ENCODE measurements around the gene GPHN. TPM values are rescaled to one million over a fixed set of nuclear protein-coding genes. Genes with fewer than 3 reads are reported as not detected.

GPHN gene
- total and polyA plus RNA-seq, 2 donors from 2014 or later: 35.4 to 62.0 TPM

- H3K36me3 ChIP-seq (ENCODE audit: control insufficient read depth in 2 of 3, insufficient read depth in 3 of 3, low read length in 3 of 3): peaks cover 0 to 2% (median 0%) of the 10 kb centered on the region in 3 donors
- intact Hi-C loops (cut with DNase I): no loop called here
- H3K9ac ChIP-seq (ENCODE audit: low read length in 3 of 3): no peak overlapping the region
- H3K4me1 ChIP-seq (ENCODE audit: control insufficient read depth in 2 of 3, insufficient read depth in 2 of 3, low read depth in 1 of 3, low read length in 3 of 3): no peaks in the 10 kb centered on the region
- no peak for TF ChIP-seq CTCF (IDR thresholded peaks at IDR 0.05; ENCODE audit: borderline replicate concordance, extremely low read depth, insufficient read depth)
- no peaks in the 10 kb centered on the region for H3K9me3 ChIP-seq (ENCODE audit: control insufficient read depth in 2 of 3, insufficient read depth in 1 of 3, low read length in 3 of 3)
- H3K27me3 ChIP-seq (ENCODE audit: control insufficient read depth, insufficient read depth, low read length): no peaks in the 10 kb centered on the region
- DNase-seq: no peak
- H3K4me3 ChIP-seq (ENCODE audit: low read length in 3 of 3): no peak overlapping the region
- no peak overlapping the region for H3K27ac ChIP-seq (ENCODE audit: low read depth in 2 of 2, low read length in 2 of 2)
- no peak for FAIRE-seq
Observed at GRCh38 chr14:67010602-67011001, 502.7 kb downstream of the GPHN start.

- no peak for TF ChIP-seq CTCF (IDR thresholded peaks at IDR 0.05; ENCODE audit: borderline replicate concordance, extremely low read depth, insufficient read depth)
- Histone ChIP-seq H3K27ac (ENCODE audit: low read depth in 2 of 2, low read length in 2 of 2) (no peak overlapping the region), H3K27me3 (ENCODE audit: control insufficient read depth, insufficient read depth, low read length) (no peaks in the 10 kb centered on the region), H3K4me3 (ENCODE audit: low read length in 3 of 3) (no peak overlapping the region), H3K4me1 (ENCODE audit: control insufficient read depth in 2 of 3, insufficient read depth in 2 of 3, low read depth in 1 of 3, low read length in 3 of 3) (no peaks in the 10 kb centered on the region), H3K9me3 (ENCODE audit: control insufficient read depth in 2 of 3, insufficient read depth in 1 of 3, low read length in 3 of 3) (no peaks in the 10 kb centered on the region), H3K9ac (ENCODE audit: low read length in 3 of 3) (no peak overlapping the region), H3K36me3 (ENCODE audit: control insufficient read depth in 2 of 3, insufficient read depth in 3 of 3, low read length in 3 of 3) (peaks cover 0 to 2% (median 0%) of the 10 kb centered on the region in 3 donors)
- no peak for DNase-seq
- no peak for FAIRE-seq
- intact Hi-C loops (cut with DNase I): no loop called here
Observed at GRCh38 chr14:67016856-67017255, 508.9 kb downstream of the GPHN start.

GRCh38 chr14:67018720-67019119, 510.8 kb downstream of the GPHN start:
- Histone ChIP-seq H3K27me3 (ENCODE audit: control insufficient read depth, insufficient read depth, low read length) (no peaks in the 10 kb centered on the region), H3K9me3 (ENCODE audit: control insufficient read depth in 2 of 3, insufficient read depth in 1 of 3, low read length in 3 of 3) (no peaks in the 10 kb centered on the region), H3K4me3 (ENCODE audit: low read length in 3 of 3) (no peak overlapping the region), H3K9ac (ENCODE audit: low read length in 3 of 3) (no peak overlapping the region), H3K4me1 (ENCODE audit: control insufficient read depth in 2 of 3, insufficient read depth in 2 of 3, low read depth in 1 of 3, low read length in 3 of 3) (no peaks in the 10 kb centered on the region), H3K36me3 (ENCODE audit: control insufficient read depth in 2 of 3, insufficient read depth in 3 of 3, low read length in 3 of 3) (peaks cover 0 to 2% (median 0%) of the 10 kb centered on the region in 3 donors), H3K27ac (ENCODE audit: low read depth in 2 of 2, low read length in 2 of 2) (no peak overlapping the region)
- DNase-seq: no peak
- no peak for FAIRE-seq
- intact Hi-C loops (cut with DNase I): no loop called here
- TF ChIP-seq CTCF (IDR thresholded peaks at IDR 0.05; ENCODE audit: borderline replicate concordance, extremely low read depth, insufficient read depth): no peak

- no peak for FAIRE-seq
- DNase-seq: no peak
- intact Hi-C loops (cut with DNase I): no loop called here
- no peak overlapping the region for H3K27ac ChIP-seq (ENCODE audit: low read depth in 2 of 2, low read length in 2 of 2)
- H3K9me3 ChIP-seq (ENCODE audit: control insufficient read depth in 2 of 3, insufficient read depth in 1 of 3, low read length in 3 of 3): no peaks in the 10 kb centered on the region
- H3K4me3 ChIP-seq (ENCODE audit: low read length in 3 of 3): no peak overlapping the region
- H3K4me1 ChIP-seq (ENCODE audit: control insufficient read depth in 2 of 3, insufficient read depth in 2 of 3, low read depth in 1 of 3, low read length in 3 of 3): no peaks in the 10 kb centered on the region
- H3K9ac ChIP-seq (ENCODE audit: low read length in 3 of 3): no peak overlapping the region
- no peak for TF ChIP-seq CTCF (IDR thresholded peaks at IDR 0.05; ENCODE audit: borderline replicate concordance, extremely low read depth, insufficient read depth)
- peaks cover 0 to 7% (median 5%) of the 10 kb centered on the region in 3 donors for H3K36me3 ChIP-seq (ENCODE audit: control insufficient read depth in 2 of 3, insufficient read depth in 3 of 3, low read length in 3 of 3)
- no peaks in the 10 kb centered on the region for H3K27me3 ChIP-seq (ENCODE audit: control insufficient read depth, insufficient read depth, low read length)
Observed at GRCh38 chr14:67019796-67020195, 511.8 kb downstream of the GPHN start.

Data from kidney (tissue), 14 donors.